ENCODE data around the gene APOA4.

APOA4 gene

GRCh38 chr11:116853461-116854073, 30.5 kb upstream of the APOA4 start (continued):
- TF ChIP-seq ZNF2 (tag by site-specific recombination; IDR thresholded peaks at IDR 0.05) (0 out of 2 replicates have a peak, but pooled peaks have one; percentile 22), REPIN1 (tag by site-specific recombination; IDR thresholded peaks at IDR 0.05; ENCODE audit: low read depth) (no peak), ZNF791 (tag by site-specific recombination; IDR thresholded peaks at IDR 0.05) (no peak), ZNF350 (tag by site-specific recombination; IDR thresholded peaks at IDR 0.05) (no peak), ZNF548 (tag by site-specific recombination; IDR thresholded peaks at IDR 0.05) (no peak), ZNF18 (tag by site-specific recombination; IDR thresholded peaks at IDR 0.05) (peak; percentile 75), ZNF433 (tag by site-specific recombination; IDR thresholded peaks at IDR 0.05; ENCODE audit: low read depth) (no peak), ZNF704 (tag by site-specific recombination; IDR thresholded peaks at IDR 0.05) (no peak), SALL2 (tag by site-specific recombination; IDR thresholded peaks at IDR 0.05; ENCODE audit: borderline replicate concordance) (no peak), HOXA7 (CRISPR knock-in tag; IDR thresholded peaks at IDR 0.05; ENCODE audit: borderline replicate concordance) (no peak), ZNF248 (tag by site-specific recombination; IDR thresholded peaks at IDR 0.05) (no peak), ZNF501 (tag by site-specific recombination; IDR thresholded peaks at IDR 0.05) (no peak), TRIM28 (IDR thresholded peaks at IDR 0.05; ENCODE audit: borderline replicate concordance, low read length) (no peak), ZNF274 (IDR thresholded peaks at IDR 0.05; ENCODE audit: low read length) (no peak), ZNF274 (tag by site-specific recombination; IDR thresholded peaks at IDR 0.05; ENCODE audit: borderline replicate concordance) (no peak), ZEB2 (tag by site-specific recombination; IDR thresholded peaks at IDR 0.05) (peak; percentile 54; the same call in 1 of the 2 replicates), ATF2 (tag by site-specific recombination; IDR thresholded peaks at IDR 0.05; ENCODE audit: low read depth) (peak; percentile 35), ZSCAN30 (tag by site-specific recombination; IDR thresholded peaks at IDR 0.05) (peak; percentile 68; the same call in 1 of the 2 replicates), ZNF366 (tag by site-specific recombination; conservative IDR thresholded peaks at IDR 0.05) (no peak), ZNF391 (tag by site-specific recombination; IDR thresholded peaks at IDR 0.05; ENCODE audit: borderline replicate concordance, low read depth) (no peak; the same call in 1 of the 2 replicates), ZNF792 (tag by site-specific recombination; IDR thresholded peaks at IDR 0.05) (no peak), HIC1 (tag by site-specific recombination; IDR thresholded peaks at IDR 0.05) (no peak), ZXDB (tag by site-specific recombination; IDR thresholded peaks at IDR 0.05) (peak; percentile 96), PRDM10 (tag by site-specific recombination; IDR thresholded peaks at IDR 0.05) (no peak), KLF10 (tag by site-specific recombination; IDR thresholded peaks at IDR 0.05) (peak; percentile 45; the same call in 1 of the 2 replicates), ZSCAN18 (tag by site-specific recombination; IDR thresholded peaks at IDR 0.05) (no peak), ZNF223 (tag by site-specific recombination; IDR thresholded peaks at IDR 0.05) (no peak), ZNF660 (tag by site-specific recombination; IDR thresholded peaks at IDR 0.05) (no peak), ZFHX2 (tag by site-specific recombination; conservative IDR thresholded peaks at IDR 0.05) (no peak), ZNF76 (tag by site-specific recombination; IDR thresholded peaks at IDR 0.05; ENCODE audit: borderline replicate concordance, low read depth) (no peak)
